Upper lobe of left lung (tissue), 6 donors: ENCODE results near the gene ABHD17C. TPM values are rescaled to one million over a fixed set of nuclear protein-coding genes. Genes with fewer than 3 reads are reported as not detected.

Source experiments
- ATAC-seq, 2 donors: fragments of 200-7000 bp; cut with Tn5 transposase; one replicate each; pipeline ENCODE4 v1.9.1; 2022; ENCODE audit warnings: mild to moderate bottlenecking in 2 of 2, moderate library complexity in 2 of 2; ENCODE audit not compliant: low FRiP score in 2 of 2
- DNase-seq, 2 donors: peaks; one replicate each; pipeline ENCODE4 v3.0.0-alpha.2; 2019 to 2020
- H3K27ac ChIP-seq, 4 donors: fragments of 200-600 bp; sonication (generic); one replicate each; pipeline ENCODE4 v1.5.1; 2016 to 2019
- H3K27me3 ChIP-seq, 4 donors: fragments of 200-600 bp; sonication (generic); one replicate each; pipeline ENCODE4 v1.5.1; 2017 to 2019
- H3K36me3 ChIP-seq, 4 donors: fragments of 200-600 bp; sonication (generic); one replicate each; pipeline ENCODE4 v1.5.1; 2016 to 2019
- H3K4me1 ChIP-seq, 4 donors: fragments of 200-600 bp; sonication (generic); one replicate each; pipeline ENCODE4 v1.5.1; 2018 to 2019
- H3K4me3 ChIP-seq, 4 donors: fragments of 200-600 bp; sonication (generic); one replicate each; pipeline ENCODE4 v1.5.1; 2017 to 2019; ENCODE audit warnings: mild to moderate bottlenecking in 2 of 4, moderate library complexity in 1 of 4
- H3K9me3 ChIP-seq, 4 donors: fragments of 200-600 bp; sonication (generic); one replicate each; pipeline ENCODE4 v1.5.1; 2018 to 2019
- CTCF ChIP-seq, 6 experiments: fragments of 450-650 bp in 4 of 6; fragments of 200-600 bp in 2 of 6; sonication (generic) in 2 of 6; IDR thresholded peaks; one replicate each; pipeline ENCODE4 v1.5.1; 2016 to 2019; ENCODE audit warnings: antibody characterized with exemption in 6 of 6
- EP300 ChIP-seq, 4 donors: sonication (generic); formaldehyde crosslinking; IDR thresholded peaks; one replicate each; pipeline ENCODE4 v1.5.1; 2017; ENCODE audit warnings: antibody characterized with exemption in 4 of 4, control low read depth in 2 of 4
- POLR2A ChIP-seq, 4 donors: fragments of 450-650 bp; IDR thresholded peaks; one replicate each; pipeline ENCODE4 v1.5.1; 2016 to 2017; ENCODE audit warnings: antibody characterized with exemption in 4 of 4, mild to moderate bottlenecking in 2 of 4
- POLR2AphosphoS5 ChIP-seq, 2 donors: sonication (generic); formaldehyde crosslinking; IDR thresholded peaks; one replicate each; pipeline ENCODE4 v1.5.1; 2017; ENCODE audit warnings: antibody characterized with exemption in 2 of 2
- WGBS, 2 donors: methylation state at CpG; one replicate each; pipeline ENCODE4 v1.1.5; 2017 to 2018; 5-methylcytosine and 5-hydroxymethylcytosine counted together
- total RNA-seq, 6 donors: library from RNA; depleted of rRNA in 4 of 6; stranded (reverse); fragments of >200 nt in 4 of 6; gene quantifications; one replicate each; pipeline versions ENCODE4 v1.1.0 to v1.2.1, GENCODE V29; 2016 to 2021
- donor health status: DM: no; HTN: no; CAD: no; lungs with moderate emphysema.
- donor health status: DM: no; HTN: yes; CAD: no; lungs with severe emphysema.

Gene ABHD17C
- total RNA-seq, 6 donors from 2014 or later, result 15.7 to 34.2 (median 25.5) TPM

DNA sequence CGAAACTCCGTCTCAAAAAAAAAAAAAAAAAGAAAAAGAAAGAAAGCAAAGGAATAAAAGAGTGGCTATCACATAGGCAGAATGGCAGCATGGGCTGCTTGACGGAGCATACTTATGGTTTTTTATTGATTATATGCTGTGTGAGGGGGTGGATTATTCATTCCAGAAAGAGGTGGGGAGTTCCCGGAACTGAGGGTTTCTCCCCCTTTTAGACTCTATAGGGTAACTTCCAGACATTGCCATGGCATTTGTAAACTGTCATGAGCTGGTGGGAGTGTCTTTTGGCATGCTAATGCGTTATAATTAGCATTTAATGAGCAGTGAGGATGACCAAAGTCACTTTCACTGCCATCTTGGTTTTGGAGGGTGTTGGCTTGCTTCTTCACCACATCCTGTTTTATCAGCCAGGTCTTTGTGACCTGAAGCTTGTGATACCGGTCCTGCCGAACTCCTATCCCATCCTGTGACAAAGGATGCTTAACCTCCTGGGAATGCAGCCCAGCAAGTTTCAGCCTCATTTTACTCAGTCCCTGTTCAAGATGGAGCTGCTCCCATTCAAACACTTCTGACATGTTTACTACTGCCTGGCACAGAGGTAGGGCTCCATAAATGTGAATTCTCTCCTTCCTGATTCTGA lies 15.8 kb upstream of the ABHD17C start:
- peak in 1 of 4 donors; percentile 7 for TF ChIP-seq EP300 (IDR thresholded peaks at IDR 0.05)
- TF ChIP-seq POLR2AphosphoS5 (IDR thresholded peaks at IDR 0.05), result no peak

GRCh38 chr15:80679804-80680175 lies 15.3 kb upstream of the ABHD17C start:
- no peak for DNase-seq
- peak; percentile 8 to 52 for ATAC-seq
- Histone ChIP-seq H3K36me3 (no peaks in the 10 kb centered on the region), H3K4me1 (peaks cover 3 to 9% (median 5%) of the 10 kb centered on the region in 4 donors), H3K9me3 (no peaks in the 10 kb centered on the region), H3K27me3 (no peaks in the 10 kb centered on the region), H3K4me3 (no peak overlapping the region), H3K27ac (peak overlapping the region in 3 of 4 donors; percentile 19 to 40 (median 21))
- no peak for TF ChIP-seq CTCF (IDR thresholded peaks at IDR 0.05)
- TF ChIP-seq POLR2AphosphoS5 (IDR thresholded peaks at IDR 0.05), result no peak
- no peak for TF ChIP-seq POLR2A (IDR thresholded peaks at IDR 0.05)
- TF ChIP-seq EP300 (IDR thresholded peaks at IDR 0.05), result no peak
- WGBS, 2 donors, result 20 to 33% methylated on average over 2 of the region's 2 CpGs

More for the DNA sequence above, 15.8 kb upstream of the ABHD17C start:
- Histone ChIP-seq H3K4me3 (no peak overlapping the region), H3K36me3 (no peaks in the 10 kb centered on the region), H3K9me3 (no peaks in the 10 kb centered on the region), H3K4me1 (peaks cover 3 to 9% (median 5%) of the 10 kb centered on the region in 4 donors), H3K27me3 (no peaks in the 10 kb centered on the region), H3K27ac (peak overlapping the region in 2 of 4 donors; percentile 19 to 40)
- 76% methylated on average over 7 of the region's 7 CpGs for WGBS, 2 donors
- peak; percentile 34 to 81 for ATAC-seq
- DNase-seq, result peak in 1 of 2 donors; percentile 56

GRCh38 chr15:80682201-80682600 lies 12.9 kb upstream of the ABHD17C start:
- 64 to 71% methylated on average over 4 of the region's 4 CpGs for whole genome bisulfite sequencing, 2 donors
- Histone ChIP-seq H3K36me3 (no peaks in the 10 kb centered on the region), H3K27me3 (no peaks in the 10 kb centered on the region), H3K4me1 (peaks cover 3 to 9% (median 5%) of the 10 kb centered on the region in 4 donors), H3K27ac (no peak overlapping the region), H3K4me3 (no peak overlapping the region), H3K9me3 (no peaks in the 10 kb centered on the region)
- TF ChIP-seq EP300 (IDR thresholded peaks at IDR 0.05) (no peak), POLR2A (IDR thresholded peaks at IDR 0.05) (no peak), CTCF (IDR thresholded peaks at IDR 0.05) (no peak), POLR2AphosphoS5 (IDR thresholded peaks at IDR 0.05) (no peak)
- DNase-seq, result no peak
- no peak for ATAC-seq

DNA sequence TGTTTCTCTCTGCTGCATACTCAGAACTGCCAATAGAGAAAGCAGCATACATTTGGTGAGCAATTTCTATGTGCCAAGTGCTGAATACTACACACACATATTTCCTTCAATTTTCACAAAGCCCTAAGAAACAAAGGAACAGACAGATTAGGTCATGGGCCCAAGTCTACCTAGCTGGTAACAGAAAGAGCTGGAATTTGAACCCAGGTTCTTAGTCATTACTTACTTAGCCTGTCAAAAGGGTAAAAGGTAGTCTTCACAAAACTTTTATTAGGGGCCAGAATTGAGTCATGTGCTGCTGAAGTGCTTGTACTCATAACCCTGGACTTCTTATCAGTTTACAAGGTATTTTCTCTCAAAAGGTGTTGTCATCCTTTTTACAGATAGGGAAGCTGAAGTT lies 10.4 kb upstream of the ABHD17C start:
- no peak for DNase-seq
- Histone ChIP-seq H3K27ac (no peak overlapping the region), H3K4me1 (peaks cover 0 to 4% (median 3%) of the 10 kb centered on the region in 4 donors), H3K36me3 (no peaks in the 10 kb centered on the region), H3K27me3 (no peaks in the 10 kb centered on the region), H3K4me3 (no peak overlapping the region), H3K9me3 (no peaks in the 10 kb centered on the region)
- no peak for ATAC-seq
- TF ChIP-seq CTCF (IDR thresholded peaks at IDR 0.05) (no peak), POLR2A (IDR thresholded peaks at IDR 0.05) (no peak), EP300 (IDR thresholded peaks at IDR 0.05) (no peak), POLR2AphosphoS5 (IDR thresholded peaks at IDR 0.05) (no peak)

DNA sequence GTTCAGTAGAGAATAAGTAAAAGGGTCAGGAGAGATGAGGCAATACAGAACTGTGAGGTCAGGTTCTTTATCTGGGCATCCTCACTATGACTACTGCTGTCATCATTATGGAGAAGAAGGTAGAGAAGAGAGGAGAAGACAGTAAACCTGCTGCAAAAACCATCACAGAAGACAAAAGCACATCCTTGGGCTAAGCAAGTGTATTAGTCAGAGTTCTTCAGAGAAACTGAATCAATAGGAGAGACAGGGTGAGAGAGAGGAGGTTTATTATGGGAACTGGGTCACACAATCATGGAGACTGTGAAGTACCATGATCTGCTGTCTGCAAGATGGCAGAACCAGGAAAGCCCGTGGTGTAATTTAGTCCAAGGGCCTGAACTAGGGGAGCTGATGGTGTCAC lies 9.5 kb upstream of the ABHD17C start:
- DNase-seq, result no peak
- H3K4me1 ChIP-seq, result no peaks in the 10 kb centered on the region
- TF ChIP-seq POLR2AphosphoS5 (IDR thresholded peaks at IDR 0.05), result no peak
- TF ChIP-seq POLR2A (IDR thresholded peaks at IDR 0.05), result no peak
- TF ChIP-seq CTCF (IDR thresholded peaks at IDR 0.05), result no peak
- no peak for TF ChIP-seq EP300 (IDR thresholded peaks at IDR 0.05)
- H3K4me3 ChIP-seq, result no peak overlapping the region
- no peak for ATAC-seq
- H3K36me3 ChIP-seq, result no peaks in the 10 kb centered on the region
- H3K27me3 ChIP-seq, result no peaks in the 10 kb centered on the region
- H3K27ac ChIP-seq, result no peak overlapping the region
- WGBS, 2 donors, result 88 to 100% methylated on average over 1 of the region's 1 CpG
- no peaks in the 10 kb centered on the region for H3K9me3 ChIP-seq
